CD8-positive, alpha-beta memory T cell (primary cell): ENCODE data around the gene PRRC2B. TPM values are rescaled to one million over a fixed set of nuclear protein-coding genes. Genes with fewer than 3 reads are reported as not detected.

Source experiments
- CTCF ChIA-PET: fragments of 350-600 bp; sonication (Branson Sonifier 250); formaldehyde crosslinking; loops from one replicate; lab custom pipeline; 2021; ENCODE audit warnings: antibody characterized with exemption; lab: Charles Lee
- POLR2A ChIA-PET: fragments of 350-600 bp; sonication (Branson Sonifier 250); formaldehyde crosslinking; loops from one replicate; lab custom pipeline; 2021; ENCODE audit warnings: antibody characterized with exemption; lab: Charles Lee
- DNase-seq, 5 donors: peaks; one replicate each; pipeline versions ENCODE4 v3.0.0 to v3.0.0-alpha.2; 2020 to 2022; ENCODE audit warnings: mixed read lengths in 1 of 5
- H3K27ac ChIP-seq: one replicate; pipeline ENCODE4 v1.7.0; 2013; ENCODE audit warnings: low read depth, mild to moderate bottlenecking, low read length, moderate library complexity
- H3K27me3 ChIP-seq: 2 replicates; pipeline ENCODE4 v1.7.0; 2013; ENCODE audit warnings: low read length, mild to moderate bottlenecking; ENCODE audit not compliant: insufficient read depth, poor library complexity, severe bottlenecking
- H3K36me3 ChIP-seq: 2 replicates; pipeline ENCODE4 v1.7.0; 2013; ENCODE audit warnings: mild to moderate bottlenecking, low read length, moderate library complexity; ENCODE audit not compliant: insufficient read depth
- H3K4me1 ChIP-seq: 2 replicates; pipeline ENCODE4 v1.7.0; 2013; ENCODE audit warnings: mild to moderate bottlenecking, low read length, moderate library complexity; ENCODE audit not compliant: insufficient read depth
- H3K4me3 ChIP-seq: 2 replicates; pipeline ENCODE4 v1.7.0; 2013; ENCODE audit warnings: mild to moderate bottlenecking, low read length
- H3K9me3 ChIP-seq: 2 replicates; pipeline ENCODE4 v1.7.0; 2013; ENCODE audit warnings: mild to moderate bottlenecking, low read length
- H3K27ac Mint-ChIP-seq, 8 donors: one replicate each; pipeline ENCODE4 v1.8.0; 2020 to 2021; ENCODE audit warnings: mixed read lengths in 8 of 8, mild to moderate bottlenecking in 6 of 8, inconsistent platforms in 3 of 8, moderate library complexity in 3 of 8
- H3K27me3 Mint-ChIP-seq, 2 donors: one replicate each; pipeline ENCODE4 v1.8.0; 2020 to 2021; ENCODE audit warnings: mixed read lengths in 2 of 2, mild to moderate bottlenecking in 1 of 2, moderate library complexity in 1 of 2
- H3K36me3 Mint-ChIP-seq, 3 donors: one replicate each; pipeline ENCODE4 v1.8.0; 2020 to 2021; ENCODE audit warnings: mixed read lengths in 3 of 3, inconsistent platforms in 1 of 3, mild to moderate bottlenecking in 1 of 3
- H3K4me1 Mint-ChIP-seq, 3 donors: one replicate each; pipeline ENCODE4 v1.8.0; 2020 to 2021; ENCODE audit warnings: mixed read lengths in 3 of 3, inconsistent platforms in 1 of 3, mild to moderate bottlenecking in 1 of 3
- H3K4me3 Mint-ChIP-seq, 7 donors: one replicate each; pipeline ENCODE4 v1.8.0; 2020 to 2021; ENCODE audit warnings: mixed read lengths in 7 of 7, mild to moderate bottlenecking in 6 of 7, moderate library complexity in 4 of 7, inconsistent platforms in 2 of 7
- H3K9me3 Mint-ChIP-seq, 5 donors: one replicate each; pipeline ENCODE4 v1.8.0; 2020 to 2022; ENCODE audit warnings: mixed read lengths in 5 of 5, mild to moderate bottlenecking in 3 of 5, moderate library complexity in 2 of 5, inconsistent platforms in 1 of 5
- polyA plus RNA-seq: library from polyadenylated mRNA; unstranded; fragments of 300-500 nt; fragmentation: Illumina TruSeq; gene quantifications from one replicate; pipeline ENCODE4 v1.2.3, GENCODE V29; 2021
- total RNA-seq, 2 experiments: library from RNA; stranded (reverse); gene quantifications; one replicate each; pipeline ENCODE4 v1.2.3, GENCODE V29; 2021

The PRRC2B gene
- total and polyA plus RNA-seq, 3 experiments from 2014 or later, result 42.1 to 146 (median 146) TPM

- H3K36me3 Mint-ChIP-seq, result peaks cover 0 to 93% (median 24%) of the 10 kb centered on the region in 3 donors
- POLR2A ChIA-PET, result no interaction called here
Measured at GRCh38 chr9:131521822-131522221, 127.9 kb downstream of the PRRC2B start.

GRCh38 chr9:131522257-131523085 lies 128.6 kb downstream of the PRRC2B start:
- POLR2A ChIA-PET, result no interaction called here
- H3K36me3 ChIP-seq, result peaks cover 49% of the 10 kb centered on the region
- H3K4me3 Mint-ChIP-seq, result no peak overlapping the region
- peak overlapping the region in 2 of 8 donors; percentile 33 to 46 for H3K27ac Mint-ChIP-seq
- no peaks in the 10 kb centered on the region for H3K27me3 Mint-ChIP-seq
- no peak overlapping the region for H3K4me3 ChIP-seq
- no peak for DNase-seq
- H3K9me3 ChIP-seq, result no peaks in the 10 kb centered on the region
- peaks cover 0 to 96% (median 24%) of the 10 kb centered on the region in 3 donors for H3K36me3 Mint-ChIP-seq
- no peak overlapping the region for H3K27ac ChIP-seq
- CTCF ChIA-PET, result interaction anchor here (1.2 kb wide), 1 partner anchor 12 kb away, joined by 5 read pairs; no protein-coding TSS in a partner anchor
- H3K4me1 ChIP-seq, result no peaks in the 10 kb centered on the region
- H3K27me3 ChIP-seq, result no peaks in the 10 kb centered on the region
- H3K4me1 Mint-ChIP-seq, result peaks cover 0 to 1% (median 0%) of the 10 kb centered on the region in 3 donors
- no peaks in the 10 kb centered on the region for H3K9me3 Mint-ChIP-seq

More at GRCh38 chr9:131521822-131522221, 127.9 kb downstream of the PRRC2B start:
- Histone ChIP-seq H3K36me3 (peaks cover 52% of the 10 kb centered on the region), H3K4me1 (no peaks in the 10 kb centered on the region), H3K4me3 (no peak overlapping the region), H3K27me3 (no peaks in the 10 kb centered on the region), H3K9me3 (no peaks in the 10 kb centered on the region), H3K27ac (no peak overlapping the region)
- Mint-ChIP-seq H3K27me3 (no peaks in the 10 kb centered on the region), H3K4me1 (peaks cover 0 to 1% (median 0%) of the 10 kb centered on the region in 3 donors), H3K4me3 (no peak overlapping the region), H3K9me3 (no peaks in the 10 kb centered on the region), H3K27ac (no peak overlapping the region)
- CTCF ChIA-PET, result no interaction called here
- no peak for DNase-seq

GRCh38 chr9:131523086-131523388 lies 129.2 kb downstream of the PRRC2B start:
- Mint-ChIP-seq H3K9me3 (no peaks in the 10 kb centered on the region), H3K27ac (peak overlapping the region in 1 of 8 donors; percentile 46), H3K4me3 (no peak overlapping the region), H3K27me3 (no peaks in the 10 kb centered on the region), H3K4me1 (peaks cover under 1 to 2% (median 2%) of the 10 kb centered on the region in 3 donors), H3K36me3 (peaks cover 0 to 96% (median 24%) of the 10 kb centered on the region in 3 donors)
- Histone ChIP-seq H3K27me3 (no peaks in the 10 kb centered on the region), H3K27ac (no peak overlapping the region), H3K4me3 (no peak overlapping the region), H3K9me3 (no peaks in the 10 kb centered on the region), H3K4me1 (no peaks in the 10 kb centered on the region), H3K36me3 (peaks cover 48% of the 10 kb centered on the region)
- no peak for DNase-seq
- ChIA-PET CTCF (interaction anchor here (1.2 kb wide), 1 partner anchor 12 kb away, joined by 5 read pairs; no protein-coding TSS in a partner anchor), POLR2A (no interaction called here)

GRCh38 chr9:131523451-131524435 lies 129.9 kb downstream of the PRRC2B start:
- CTCF ChIA-PET, result interaction anchor here (1.2 kb wide), 1 partner anchor 11 kb away, joined by 5 read pairs; no protein-coding TSS in a partner anchor
- no peaks in the 10 kb centered on the region for H3K4me1 ChIP-seq
- H3K9me3 Mint-ChIP-seq, result no peaks in the 10 kb centered on the region
- no peak overlapping the region for H3K27ac ChIP-seq
- H3K9me3 ChIP-seq, result no peaks in the 10 kb centered on the region
- no peaks in the 10 kb centered on the region for H3K27me3 Mint-ChIP-seq
- no peak overlapping the region for H3K4me3 ChIP-seq
- H3K4me3 Mint-ChIP-seq, result no peak overlapping the region
- no peaks in the 10 kb centered on the region for H3K27me3 ChIP-seq
- H3K4me1 Mint-ChIP-seq, result peaks cover 6 to 9% (median 8%) of the 10 kb centered on the region in 3 donors
- H3K36me3 ChIP-seq, result peaks cover 45% of the 10 kb centered on the region
- POLR2A ChIA-PET, result no interaction called here
- no peak overlapping the region for H3K27ac Mint-ChIP-seq
- peaks cover 0 to 96% (median 24%) of the 10 kb centered on the region in 3 donors for H3K36me3 Mint-ChIP-seq
- no peak for DNase-seq

- H3K27me3 ChIP-seq, result no peaks in the 10 kb centered on the region
- DNase-seq, result no peak
- H3K36me3 ChIP-seq, result peaks cover 34% of the 10 kb centered on the region
- H3K4me1 ChIP-seq, result peaks cover 4% of the 10 kb centered on the region
- H3K4me3 Mint-ChIP-seq, result peak overlapping the region in 1 of 7 donors; percentile 56
- CTCF ChIA-PET, result no interaction called here
- H3K9me3 Mint-ChIP-seq, result no peaks in the 10 kb centered on the region
- POLR2A ChIA-PET, result no interaction called here
- peaks cover 0 to 95% (median 16%) of the 10 kb centered on the region in 3 donors for H3K36me3 Mint-ChIP-seq
- H3K27ac ChIP-seq, result no peak overlapping the region
- no peaks in the 10 kb centered on the region for H3K27me3 Mint-ChIP-seq
- H3K9me3 ChIP-seq, result no peaks in the 10 kb centered on the region
- H3K27ac Mint-ChIP-seq, result peak overlapping the region in 4 of 8 donors; percentile 12 to 85 (median 64)
- H3K4me1 Mint-ChIP-seq, result peaks cover 10 to 14% (median 12%) of the 10 kb centered on the region in 3 donors
- no peak overlapping the region for H3K4me3 ChIP-seq
Measured at GRCh38 chr9:131524665-131525315, 130.9 kb downstream of the PRRC2B start.

GRCh38 chr9:131525643-131526565 lies 132.0 kb downstream of the PRRC2B start:
- ChIA-PET CTCF (no interaction called here), POLR2A (no interaction called here)
- no peaks in the 10 kb centered on the region for H3K27me3 Mint-ChIP-seq
- Histone ChIP-seq H3K4me1 (peaks cover 12% of the 10 kb centered on the region), H3K36me3 (peaks cover 23% of the 10 kb centered on the region), H3K27me3 (no peaks in the 10 kb centered on the region), H3K27ac (no peak overlapping the region), H3K4me3 (no peak overlapping the region), H3K9me3 (no peaks in the 10 kb centered on the region)
- peak overlapping the region in 3 of 7 donors; percentile 37 to 75 (median 40) for H3K4me3 Mint-ChIP-seq
- peak overlapping the region in 4 of 8 donors; percentile 36 to 93 (median 73) for H3K27ac Mint-ChIP-seq
- DNase-seq, result no peak
- H3K4me1 Mint-ChIP-seq, result peaks cover 14 to 22% (median 16%) of the 10 kb centered on the region in 3 donors
- H3K36me3 Mint-ChIP-seq, result peaks cover 0 to 88% (median 14%) of the 10 kb centered on the region in 3 donors
- no peaks in the 10 kb centered on the region for H3K9me3 Mint-ChIP-seq

- peaks cover 0 to 67% (median 9%) of the 10 kb centered on the region in 3 donors for H3K36me3 Mint-ChIP-seq
- peak overlapping the region; percentile 34 to 85 (median 44) for H3K4me3 Mint-ChIP-seq
- Histone ChIP-seq H3K27ac (no peak overlapping the region), H3K4me3 (no peak overlapping the region), H3K4me1 (peaks cover 12% of the 10 kb centered on the region), H3K36me3 (peaks cover 10% of the 10 kb centered on the region), H3K9me3 (no peaks in the 10 kb centered on the region), H3K27me3 (no peaks in the 10 kb centered on the region)
- H3K27me3 Mint-ChIP-seq, result no peaks in the 10 kb centered on the region
- peaks cover 0 to 2% (median 0%) of the 10 kb centered on the region in 5 donors for H3K9me3 Mint-ChIP-seq
- POLR2A ChIA-PET, result no interaction called here
- peak overlapping the region in 1 of 8 donors; percentile 50 for H3K27ac Mint-ChIP-seq
- DNase-seq, result no peak
- peaks cover 16 to 22% (median 17%) of the 10 kb centered on the region in 3 donors for H3K4me1 Mint-ChIP-seq
- CTCF ChIA-PET, result no interaction called here
Measured at GRCh38 chr9:131528186-131528585, 134.3 kb downstream of the PRRC2B start.
